Natural killer cell (primary cell): ENCODE measurements around the gene RASSF1. TPM values are rescaled to one million over a fixed set of nuclear protein-coding genes. Genes with fewer than 3 reads are reported as not detected.
A peak's percentile ranks its signal among the peaks of the same experiment; 100 is the strongest.

Experiments
- ATAC-seq, 3 donors: fragments of 150-1000 bp in 2 of 3; fragments of 200-7000 bp in 1 of 3; cut with Tn5 transposase; 1 replicate in 1 of 3; 2 replicates in 2 of 3; pipeline ENCODE4 v1.10.0; 2021; ENCODE audit warnings: mild to moderate bottlenecking in 2 of 3, moderate library complexity in 2 of 3
- DNase-seq, 2 donors: peaks; one replicate each; pipeline versions ENCODE4 v3.0.0 to v3.0.0-alpha.2; 2013 to 2021; ENCODE audit warnings: mixed read lengths in 1 of 2
- H3K27ac ChIP-seq: one replicate; pipeline ENCODE4 v1.5.1; 2013; ENCODE audit warnings: mild to moderate bottlenecking, low read length
- H3K27me3 ChIP-seq: one replicate; pipeline ENCODE4 v1.6.1; 2013; ENCODE audit warnings: low read length; ENCODE audit not compliant: control insufficient read depth, insufficient read depth
- H3K36me3 ChIP-seq: one replicate; pipeline ENCODE4 v1.6.1; 2013; ENCODE audit warnings: low read length; ENCODE audit not compliant: control insufficient read depth, insufficient read depth
- H3K4me1 ChIP-seq: one replicate; pipeline ENCODE4 v1.6.1; 2013; ENCODE audit warnings: low read length; ENCODE audit not compliant: control insufficient read depth, insufficient read depth
- H3K4me3 ChIP-seq: one replicate; pipeline ENCODE4 v1.5.1; 2013; ENCODE audit warnings: low read length
- H3K9me3 ChIP-seq: one replicate; pipeline ENCODE4 v1.6.1; 2013; ENCODE audit warnings: low read length; ENCODE audit not compliant: control insufficient read depth, insufficient read depth
- H3K27ac Mint-ChIP-seq, 2 donors: one replicate each; pipeline ENCODE4 v1.8.0; 2022; ENCODE audit warnings: mild to moderate bottlenecking in 2 of 2, mixed read lengths in 2 of 2, moderate library complexity in 1 of 2
- H3K27me3 Mint-ChIP-seq, 2 donors: one replicate each; pipeline ENCODE4 v1.8.0; 2022; ENCODE audit warnings: low read depth in 2 of 2, mixed read lengths in 2 of 2
- H3K36me3 Mint-ChIP-seq: one replicate; pipeline ENCODE4 v1.8.0; 2022; ENCODE audit warnings: mixed read lengths
- H3K4me1 Mint-ChIP-seq, 2 donors: one replicate each; pipeline ENCODE4 v1.8.0; 2022; ENCODE audit warnings: mixed read lengths in 2 of 2
- H3K4me3 Mint-ChIP-seq: one replicate; pipeline ENCODE4 v1.8.0; 2022; ENCODE audit warnings: mild to moderate bottlenecking, moderate library complexity, mixed read lengths
- H3K9me3 Mint-ChIP-seq, 2 donors: one replicate each; pipeline ENCODE4 v1.8.0; 2022; ENCODE audit warnings: mixed read lengths in 2 of 2
- CTCF ChIP-seq: fragments of 200-600 bp; IDR thresholded peaks from one replicate; pipeline ENCODE4 v1.8.0; 2022; ENCODE audit warnings: antibody characterized with exemption
- WGBS: methylation state at CpG from one replicate; pipeline ENCODE4 v1.1.7; 2013; ENCODE audit warnings: missing lambda C conversion rate; ENCODE audit not compliant: insufficient coverage; 5-methylcytosine and 5-hydroxymethylcytosine counted together
- intact Hi-C: fragments of 100-400 bp; cut with micrococcal nuclease; formaldehyde crosslinking; loops from one replicate; pipeline ENCODE4 v1.14.2; 2022
- total RNA-seq, 4 donors: library from RNA; stranded (reverse); fragments of 120-200 nt in 1 of 4; gene quantifications; one replicate each; pipeline versions ENCODE4 v1.2.3 to v1.2.4, GENCODE V29; 2013 to 2022

Gene RASSF1
- total RNA-seq, 3 donors from 2014 or later (not counting 1 experiment from before 2014, with no cell fraction given), result 298 to 329 (median 305) TPM

GRCh38 chr3:50350527-50351322, 10.1 kb upstream of the RASSF1 start, which contains the start of the genes CYB561D2 and NPRL2:
TSS of gene CYB561D2 (plus strand) at chr3:50350862. CDS start at chr3:50351434, 572 bp downstream.
TSS of gene NPRL2 (minus strand) at chr3:50350775. CDS start at chr3:50350652, 123 bp downstream.
- Mint-ChIP-seq H3K9me3 (no peaks in the 10 kb centered on the region), H3K36me3 (no peaks in the 10 kb centered on the region), H3K4me3 (peak within 1 kb of the TSS; percentile 96), H3K27ac (peak within 1 kb of the TSS; percentile 96 to 98), H3K4me1 (peaks cover 36 to 68% of the 10 kb centered on the region in 2 donors), H3K27me3 (no peaks in the 10 kb centered on the region)
- Histone ChIP-seq H3K9me3 (no peaks in the 10 kb centered on the region), H3K4me3 (peak within 1 kb of the TSS; percentile 86), H3K36me3 (peaks cover 58% of the 10 kb centered on the region), H3K27ac (peak within 1 kb of the TSS; percentile 90), H3K4me1 (peaks cover 64% of the 10 kb centered on the region), H3K27me3 (no peaks in the 10 kb centered on the region)
- intact Hi-C loops, result loop anchor here (1.0 to 10.0 kb wide), 3 partner anchors 9 to 1034 kb away; partner anchors contain the start of genes MANF and TMEM115
- under 1% methylated on average over 64 of the region's 64 CpGs for WGBS
- peak; percentile 97 to 99 for DNase-seq
- peak; percentile 87 to 95 (median 88) for ATAC-seq
- TF ChIP-seq CTCF, result no peak

DNA sequence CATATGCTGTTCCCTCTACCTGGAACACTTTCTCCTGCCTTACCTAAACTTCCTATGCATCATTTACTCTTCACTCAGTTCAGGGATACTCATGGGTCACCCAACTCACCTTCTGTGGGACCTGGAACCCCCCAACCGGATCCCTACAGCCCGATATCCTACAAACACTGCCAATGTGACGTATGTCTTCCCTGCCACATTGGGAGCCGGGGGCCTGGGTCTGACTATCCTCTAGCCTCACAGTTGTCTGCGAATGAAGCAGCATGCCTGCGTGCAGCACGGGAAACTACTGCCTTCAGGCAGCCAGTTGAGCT, 9.5 kb upstream of the RASSF1 start:
- H3K4me1 Mint-ChIP-seq, result peaks cover 38 to 67% of the 10 kb centered on the region in 2 donors
- Histone ChIP-seq H3K4me3 (peak overlapping the region; percentile 86), H3K27me3 (no peaks in the 10 kb centered on the region), H3K4me1 (peaks cover 65% of the 10 kb centered on the region), H3K9me3 (no peaks in the 10 kb centered on the region), H3K36me3 (peaks cover 53% of the 10 kb centered on the region), H3K27ac (peak overlapping the region; percentile 90)
- H3K36me3 Mint-ChIP-seq, result no peaks in the 10 kb centered on the region
- ATAC-seq, result no peak
- no peaks in the 10 kb centered on the region for H3K27me3 Mint-ChIP-seq
- peak overlapping the region; percentile 96 for H3K4me3 Mint-ChIP-seq
- no peaks in the 10 kb centered on the region for H3K9me3 Mint-ChIP-seq
- DNase-seq, result no peak
- TF ChIP-seq CTCF, result no peak
- peak overlapping the region; percentile 96 to 98 for H3K27ac Mint-ChIP-seq
- WGBS, result 13% methylated on average over 7 of the region's 7 CpGs
- intact Hi-C loops, result loop anchor here (1.0 to 10.0 kb wide), 2 partner anchors 78 to 1035 kb away; partner anchors contain the start of gene MANF

- ATAC-seq (peak; percentile 20 to 49 (median 37)), DNase-seq (peak; percentile 76 to 91)
- Mint-ChIP-seq H3K4me1 (peaks cover 43 to 80% of the 10 kb centered on the region in 2 donors), H3K27me3 (no peaks in the 10 kb centered on the region), H3K9me3 (no peaks in the 10 kb centered on the region), H3K4me3 (peak overlapping the region; percentile 77), H3K36me3 (no peaks in the 10 kb centered on the region), H3K27ac (peak overlapping the region; percentile 57 to 70)
- 29% methylated on average over 13 of the region's 14 CpGs for WGBS
- Histone ChIP-seq H3K4me3 (no peak overlapping the region), H3K9me3 (no peaks in the 10 kb centered on the region), H3K4me1 (peaks cover 87% of the 10 kb centered on the region), H3K27me3 (no peaks in the 10 kb centered on the region), H3K36me3 (peaks cover 27% of the 10 kb centered on the region), H3K27ac (peak overlapping the region; percentile 19)
- peak; percentile 66 for TF ChIP-seq CTCF
- intact Hi-C loops, result loop anchor here (1.0 kb wide), 3 partner anchors 195 to 264 kb away; partner anchors contain the start of gene CISH
These were observed 6.7 kb upstream of the RASSF1 start for GRCh38 chr3:50347187-50347813.
